GM23338 (cell line): ENCODE measurements around the gene AGBL5.

ENCODE experiments used
- CREB1 ChIP-seq: fragments of 250-450 bp; sonication (Bioruptor Pico); IDR thresholded peaks from 2 replicates; pipeline ENCODE4 v1.5.0; 2020; ENCODE audit warnings: low read depth, mild to moderate bottlenecking, moderate library complexity
- CTCF ChIP-seq, 2 experiments: fragments of 200-600 bp in 1 of 2; sonication (generic) in 1 of 2; conservative IDR thresholded peaks; 2 replicates each; pipeline versions ENCODE4 v1.5.1 to v1.6.1; 2016 to 2017; ENCODE audit warnings: antibody characterized with exemption in 2 of 2, low read depth in 2 of 2, mild to moderate bottlenecking in 2 of 2, moderate library complexity in 1 of 2
- EZH2 ChIP-seq: fragments of 200-600 bp; sonication (generic); IDR thresholded peaks from one replicate; pipeline ENCODE4 v1.8.0; 2017; ENCODE audit warnings: antibody characterized with exemption, mild to moderate bottlenecking, low read depth; ENCODE audit not compliant: unreplicated experiment
- EZH2phosphoT487 ChIP-seq: fragments of 200-600 bp; sonication (generic); IDR thresholded peaks from one replicate; pipeline ENCODE4 v1.8.1; 2018; ENCODE audit warnings: antibody characterized with exemption; ENCODE audit not compliant: unreplicated experiment
- JUNB ChIP-seq: IDR thresholded peaks from one replicate; pipeline ENCODE4 v1.6.1; 2016; ENCODE audit warnings: antibody characterized with exemption; ENCODE audit not compliant: unreplicated experiment
- POLR2AphosphoS5 ChIP-seq: IDR thresholded peaks from 2 replicates; pipeline ENCODE4 v1.6.1; 2016; ENCODE audit warnings: antibody characterized with exemption, low read depth
- ZNF114 ChIP-seq: fragments of 250-450 bp; sonication (Bioruptor Pico); IDR thresholded peaks from 2 replicates; pipeline ENCODE4 v1.5.0; 2020; ENCODE audit warnings: mild to moderate bottlenecking, moderate library complexity

DNA sequence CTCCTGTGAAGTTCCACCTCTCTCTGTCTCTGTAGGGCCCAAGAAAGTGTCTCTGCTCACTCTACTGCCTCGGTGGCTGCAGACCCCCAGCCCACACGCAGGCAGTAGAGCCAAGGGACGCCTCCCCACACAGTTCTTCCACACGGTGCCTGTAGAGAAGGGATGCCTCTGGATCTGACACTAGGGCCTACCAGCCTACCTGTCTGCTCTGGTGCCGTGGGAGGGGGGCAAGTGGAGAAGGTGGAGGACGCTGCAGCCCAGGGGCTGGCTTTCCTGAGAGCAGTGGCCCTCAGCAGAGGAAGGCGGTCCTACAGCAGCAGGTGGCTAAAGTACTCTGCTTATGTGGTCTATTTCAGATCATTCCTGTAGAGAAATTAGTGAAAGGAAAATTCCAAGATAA, 27.7 kb upstream of the AGBL5 start:
- TF ChIP-seq CTCF (conservative IDR thresholded peaks at IDR 0.05; ENCODE audit: low read depth in 2 of 2) (no peak), EZH2 (no peak), EZH2phosphoT487 (no peak), POLR2AphosphoS5 (no peak), ZNF114 (CRISPR knock-in tag) (no peak), JUNB (no peak), CREB1 (CRISPR knock-in tag) (no peak)
